Measurements from ENCODE around the gene MAPT.

MAPT gene

GRCh38 chr17:46074540-46074939 lies 180.2 kb downstream of the MAPT start:
- no peak for DNase-seq

Measured in DMS153 (cell line).